ENCODE data around the gene APBB1. TPM values are rescaled to one million over a fixed set of nuclear protein-coding genes. Genes with fewer than 3 reads are reported as not detected.

APBB1 gene
- total and polyA plus RNA-seq, 2 donors (not counting 1 experiment from before 2014, with no cell fraction given) = 23.4 to 32.5 TPM

- Histone ChIP-seq H3K4me3 (ENCODE audit: control extremely low read depth in 1 of 5, extremely low read depth in 1 of 5, insufficient read depth in 1 of 5, low read depth in 2 of 5, low read length in 4 of 5) (peak overlapping the region in 1 of 5 experiments; percentile 87), H3K79me2 (ENCODE audit: control insufficient read depth, insufficient read depth, low read length) (peaks cover 34% of the 10 kb centered on the region), H3K27me3 (replicated peaks in 1 of 4; ENCODE audit: control extremely low read depth in 1 of 4, control insufficient read depth in 3 of 4, insufficient read depth in 4 of 4, low read length in 3 of 4) (no peaks in the 10 kb centered on the region), H2AFZ (ENCODE audit: insufficient read depth, low read depth, low read length, poor library complexity, severe bottlenecking) (no peak overlapping the region), H3K4me1 (ENCODE audit: control insufficient read depth in 2 of 2, insufficient read depth in 2 of 2, low read length in 2 of 2) (peaks cover 18 to 32% of the 10 kb centered on the region in 2 donors), H3K9ac (ENCODE audit: low read length) (no peak overlapping the region), H3K27ac (ENCODE audit: low read length in 2 of 2) (peak overlapping the region in 1 of 2 donors; percentile 36), H3K36me3 (replicated peaks in 1 of 2; ENCODE audit: control extremely low read depth in 1 of 2, control insufficient read depth in 1 of 2, extremely low read depth in 1 of 2, insufficient read depth in 2 of 2, low read length in 1 of 2) (peaks cover 0 to 13% of the 10 kb centered on the region in 2 experiments), H3K4me2 (replicated peaks; ENCODE audit: low read depth, low read length, poor library complexity, severe bottlenecking) (peak overlapping the region; percentile 86), H3K9me3 (ENCODE audit: control extremely low read depth in 1 of 3, control insufficient read depth in 2 of 3, insufficient read depth in 1 of 3, low read length in 2 of 3) (no peaks in the 10 kb centered on the region), H4K20me1 (ENCODE audit: control insufficient read depth, insufficient read depth, low read length, poor library complexity, severe bottlenecking) (no peaks in the 10 kb centered on the region)
- TF ChIP-seq CTCF (IDR thresholded peaks at IDR 0.05) (no peak), EZH2 (IDR thresholded peaks at IDR 0.05; ENCODE audit: borderline replicate concordance, insufficient read depth, low read depth, low read length, poor library complexity, severe bottlenecking) (no peak)
- DNase-seq (no peak), ATAC-seq (ENCODE audit: low read depth) (no peak)
- Mint-ChIP-seq H3K9me3 (ENCODE audit: insufficient read depth) (no peaks in the 10 kb centered on the region), H3K4me1 (peaks cover 32% of the 10 kb centered on the region), H3K27ac (peak overlapping the region; percentile 85), H3K4me3 (peak overlapping the region; percentile 97), H3K27me3 (no peaks in the 10 kb centered on the region)
- 98% methylated on average over 14 of the region's 18 CpGs for WGBS (ENCODE audit: insufficient coverage)
- POLR2A ChIA-PET = interaction anchor here (1.9 to 2.1 kb wide), 2 partner anchors 11 to 27 kb away, joined by 7 to 23 read pairs; partner anchors contain the start of gene APBB1
- CTCF ChIA-PET = interaction anchor here (1.0 to 5.6 kb wide), 3 partner anchors 13 to 46 kb away, joined by 3 to 65 read pairs (median 3); no protein-coding TSS in a partner anchor
- intact Hi-C loops (cut with micrococcal nuclease) = no loop called here
These were observed 27.3 kb downstream of the APBB1 start for GRCh38 chr11:6391537-6392134.
